ENCODE measurements around the gene RAD51D.

DNA sequence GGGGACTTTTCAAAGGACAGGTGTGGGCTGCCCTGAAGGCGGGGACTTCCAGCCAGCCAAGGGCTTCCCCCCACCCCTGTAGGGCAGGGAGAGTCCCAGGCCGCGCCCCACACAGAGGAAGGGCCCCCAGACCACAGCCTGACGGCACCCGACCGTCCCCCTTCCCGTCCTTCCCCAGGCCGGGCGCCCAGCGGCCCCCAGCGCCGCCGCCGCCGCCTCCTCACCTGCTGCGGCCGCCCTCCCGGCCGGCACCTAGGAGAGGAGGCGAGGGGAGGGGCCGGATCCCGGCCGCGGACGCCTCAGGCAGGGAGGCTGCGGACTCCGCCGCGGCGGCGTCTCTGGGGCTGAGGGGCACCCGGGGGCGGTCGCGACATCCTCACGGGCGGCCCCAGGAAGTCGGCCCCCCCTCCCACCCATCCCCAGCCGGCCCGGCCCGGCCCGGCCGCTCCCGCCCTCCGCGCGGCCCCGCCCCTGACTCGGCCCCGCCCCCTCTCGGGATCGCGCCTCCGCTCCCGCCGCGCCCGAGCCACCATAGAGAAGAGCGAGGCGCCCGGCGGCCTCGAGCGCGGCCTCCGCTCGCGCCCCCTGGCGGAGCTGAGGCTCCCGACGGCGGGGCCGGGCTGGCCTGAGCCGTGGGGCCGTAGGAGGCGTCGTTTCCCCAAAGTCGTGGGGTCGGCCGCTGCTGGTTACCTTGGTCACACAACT, 30.6 kb downstream of the RAD51D start:
- TF ChIP-seq POLR2A (IDR thresholded peaks at IDR 0.05; ENCODE audit: extremely low read depth, insufficient read length) (peak; percentile 16), CTCF (IDR thresholded peaks at IDR 0.05; ENCODE audit: low read depth, low read length) (peak; percentile 58), MAX (IDR thresholded peaks at IDR 0.05; ENCODE audit: low read depth, low read length) (no peak; the same call in 1 of the 2 replicates)

Measured in NB4 (cell line).